Measurements from ENCODE around the gene SLC1A4. TPM values are rescaled to one million over a fixed set of nuclear protein-coding genes. Genes with fewer than 3 reads are reported as not detected.

Gene SLC1A4
- polyA plus RNA-seq, 10 donors, result 11.6 to 21.9 (median 12.7) TPM

DNA sequence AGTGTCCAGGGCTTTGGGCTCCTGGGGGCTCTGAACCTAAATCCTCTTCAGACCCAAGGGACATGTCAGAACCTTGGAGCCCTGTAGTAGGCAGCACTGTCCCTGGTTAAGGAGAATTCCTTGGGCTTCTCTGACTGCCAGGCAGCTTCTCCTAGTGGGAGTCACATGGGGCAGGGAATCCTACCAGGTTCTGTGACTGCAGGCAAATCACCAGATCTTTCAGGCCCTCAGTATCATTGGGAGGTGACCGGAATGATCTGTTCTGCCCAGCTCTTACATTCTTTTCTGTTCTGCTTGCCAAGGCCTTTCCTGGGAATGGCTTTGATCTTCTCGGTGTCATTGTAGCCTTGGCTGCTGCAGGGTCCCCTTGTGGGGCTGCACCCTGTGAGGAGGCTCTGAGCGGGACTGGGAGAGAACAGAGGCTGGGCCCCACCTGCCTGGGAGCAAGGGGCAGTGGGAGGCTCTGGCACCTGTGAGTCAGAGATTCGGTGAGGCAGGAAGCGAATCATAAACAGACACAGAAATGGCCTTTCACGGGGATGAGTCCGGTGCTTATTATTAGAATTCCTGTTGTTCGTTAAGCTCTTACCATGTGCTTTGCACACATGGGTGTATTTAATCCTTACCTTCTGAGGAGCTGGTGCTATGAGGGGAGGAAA, 81.1 kb downstream of the SLC1A4 start:
- no peak for DNase-seq

DNA sequence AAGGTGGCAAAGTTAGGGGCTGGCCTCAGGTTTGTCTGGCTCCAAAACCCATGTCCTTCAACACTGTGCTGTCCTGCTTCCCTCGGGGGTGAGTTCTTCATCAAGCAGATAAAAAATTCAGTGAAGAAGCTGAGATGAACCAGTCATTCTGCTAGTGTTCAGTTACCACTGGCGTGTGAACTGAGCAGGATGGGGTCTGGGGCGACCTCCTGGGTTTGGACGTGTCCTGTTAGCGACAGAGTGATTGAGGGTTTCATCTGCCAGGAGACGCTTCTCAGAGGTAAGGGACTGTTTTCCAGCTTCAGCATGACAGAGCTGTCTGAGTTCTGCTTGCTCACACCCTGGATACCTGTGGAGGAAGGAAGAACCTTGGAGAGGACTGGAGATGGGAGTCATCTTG, 81.7 kb downstream of the SLC1A4 start:
- no peak for DNase-seq

DNA sequence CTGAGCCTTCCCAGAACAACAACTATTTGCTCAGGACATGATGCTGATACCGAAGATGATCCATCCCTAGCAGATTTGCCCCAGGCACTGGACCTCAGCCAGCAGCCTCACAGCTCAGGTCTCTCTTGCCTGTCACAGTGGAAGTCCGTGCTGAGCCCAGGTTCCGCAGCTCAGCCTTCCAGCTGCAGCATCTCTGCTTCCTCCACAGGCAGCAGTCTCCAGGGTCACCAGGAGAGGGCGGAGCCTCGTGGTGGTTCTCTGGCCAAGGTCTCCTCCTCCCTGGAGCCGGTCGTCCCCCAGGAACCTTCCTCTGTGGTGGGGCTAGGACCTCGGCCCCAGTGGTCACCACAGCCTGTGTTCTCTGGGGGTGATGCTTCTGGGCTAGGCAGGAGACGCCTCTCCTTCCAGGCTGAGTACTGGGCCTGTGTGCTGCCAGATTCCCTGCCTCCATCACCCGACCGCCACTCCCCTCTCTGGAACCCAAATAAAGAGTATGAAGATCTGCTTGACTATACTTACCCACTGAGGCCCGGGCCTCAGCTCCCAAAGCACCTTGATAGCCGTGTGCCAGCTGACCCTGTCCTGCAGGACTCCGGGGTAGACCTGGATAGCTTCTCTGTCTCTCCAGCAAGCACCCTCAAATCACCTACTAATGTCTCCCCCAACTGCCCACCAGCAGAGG, 82.4 kb downstream of the SLC1A4 start:
- DNase-seq, result no peak

DNA sequence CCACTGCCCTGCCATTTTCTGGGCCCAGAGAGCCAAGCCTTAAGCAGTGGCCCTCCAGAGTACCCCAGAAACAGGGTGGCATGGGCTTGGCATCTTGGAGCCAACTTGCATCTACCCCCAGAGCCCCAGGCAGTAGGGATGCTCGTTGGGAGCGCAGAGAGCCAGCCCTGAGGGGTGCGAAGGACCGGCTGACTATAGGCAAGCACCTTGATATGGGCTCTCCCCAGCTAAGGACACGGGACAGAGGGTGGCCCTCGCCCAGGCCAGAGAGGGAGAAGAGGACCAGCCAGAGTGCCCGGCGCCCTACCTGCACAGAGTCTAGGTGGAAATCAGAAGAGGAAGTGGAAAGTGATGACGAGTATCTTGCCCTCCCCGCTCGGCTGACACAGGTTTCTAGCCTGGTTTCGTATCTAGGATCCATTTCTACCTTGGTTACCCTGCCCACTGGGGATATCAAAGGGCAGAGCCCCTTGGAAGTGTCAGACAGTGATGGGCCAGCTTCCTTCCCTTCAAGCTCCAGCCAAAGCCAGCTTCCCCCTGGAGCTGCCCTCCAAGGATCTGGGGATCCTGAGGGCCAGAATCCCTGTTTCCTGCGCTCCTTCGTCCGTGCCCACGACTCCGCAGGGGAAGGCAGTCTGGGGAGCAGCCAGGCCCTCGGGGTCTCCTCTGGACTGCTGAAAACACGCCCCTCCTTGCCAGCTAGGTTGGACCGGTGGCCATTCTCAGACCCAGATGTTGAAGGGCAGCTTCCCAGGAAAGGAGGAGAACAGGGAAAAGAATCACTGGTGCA, 83.2 kb downstream of the SLC1A4 start:
- no peak for DNase-seq

Other genes starting within 250 kb of the SLC1A4 start
- gene CEP68, start 67.0 kb downstream of the SLC1A4 start, polyA plus RNA-seq (ENCODE audit: insufficient read length in 10 of 10), result 10 to 100 TPM; 17.8 to 29.3 (median 25.1) TPM
- 100 to 1,000 TPM; 124 to 185 (median 140) TPM for gene RAB1A, start 140.7 kb downstream of the SLC1A4 start, polyA plus RNA-seq (ENCODE audit: insufficient read length in 10 of 10)
- 100 to 1,000 TPM; 112 to 163 (median 132) TPM for gene ACTR2, start 238.4 kb downstream of the SLC1A4 start, polyA plus RNA-seq (ENCODE audit: insufficient read length in 10 of 10)